ENCODE data around the gene TANGO6. TPM values are rescaled to one million over a fixed set of nuclear protein-coding genes. Genes with fewer than 3 reads are reported as not detected.
"Not testable (repeated sequence)": the region's sequence is repeated elsewhere in the genome, so short reads cannot be mapped to it uniquely, and the experiment has no call there.

Gene TANGO6
- polyA plus RNA-seq, 12 donors, result 4.6 to 23.6 (median 5.7) TPM; not detected in 1

DNA sequence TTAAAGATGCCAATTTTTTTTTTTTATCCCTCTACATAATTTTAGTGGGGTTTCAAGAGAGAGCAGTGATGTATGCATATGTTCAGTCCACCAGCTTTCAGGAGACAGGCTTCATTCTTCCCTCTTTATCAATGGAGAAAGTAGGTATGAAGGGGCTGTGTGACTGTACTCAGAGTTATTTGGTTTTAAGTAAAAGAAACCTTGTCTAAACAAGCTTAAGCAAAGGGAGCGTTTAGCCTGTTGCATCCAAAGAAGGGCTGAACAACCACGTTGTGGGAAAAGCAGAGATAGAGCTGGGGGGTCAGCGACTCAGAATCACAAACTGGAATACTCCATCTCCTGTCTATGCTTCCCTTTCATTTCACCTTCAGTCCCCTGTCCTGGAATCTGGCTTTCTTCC, 211.7 kb downstream of the TANGO6 start:
- no peak for DNase-seq

DNA sequence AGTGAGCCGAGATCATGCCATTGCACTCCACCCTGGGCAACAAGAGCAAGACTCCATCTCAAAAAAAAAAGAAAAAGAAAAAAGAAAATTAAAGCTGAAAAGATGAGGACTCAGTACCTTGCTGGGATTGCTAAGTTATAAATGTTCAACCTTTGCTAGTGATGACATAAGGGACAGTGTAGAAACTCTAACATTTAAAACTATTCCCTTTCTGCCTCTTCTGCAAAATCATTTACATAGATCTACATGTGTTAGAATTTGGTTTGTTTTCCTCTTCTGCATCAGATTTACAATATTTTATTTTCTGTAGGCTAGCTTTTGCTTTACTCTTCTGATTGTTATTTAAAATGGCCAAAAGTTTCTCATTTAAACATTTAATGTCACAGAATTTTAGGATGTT, 212.6 kb downstream of the TANGO6 start:
- DNase-seq, result no peak

DNA sequence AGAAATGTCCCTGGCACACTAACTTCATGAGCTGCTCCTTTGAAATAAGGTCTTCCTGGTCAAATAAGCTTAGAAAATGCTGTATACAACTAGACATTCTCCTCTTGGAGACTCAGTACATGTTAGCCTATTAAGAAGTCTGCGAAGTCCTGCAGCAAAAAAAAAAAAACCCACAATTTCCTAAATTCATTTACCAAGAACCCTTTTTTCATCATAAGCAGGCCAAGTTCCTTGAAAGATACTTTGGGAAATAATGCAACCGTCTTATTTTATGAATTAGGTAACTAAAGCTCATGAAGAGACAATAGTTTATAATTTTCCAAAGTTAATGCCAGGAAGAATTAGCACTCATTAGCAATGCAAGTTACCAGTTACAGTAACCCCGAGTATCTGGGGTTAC, 213.1 kb downstream of the TANGO6 start:
- DNase-seq, result no peak

DNA sequence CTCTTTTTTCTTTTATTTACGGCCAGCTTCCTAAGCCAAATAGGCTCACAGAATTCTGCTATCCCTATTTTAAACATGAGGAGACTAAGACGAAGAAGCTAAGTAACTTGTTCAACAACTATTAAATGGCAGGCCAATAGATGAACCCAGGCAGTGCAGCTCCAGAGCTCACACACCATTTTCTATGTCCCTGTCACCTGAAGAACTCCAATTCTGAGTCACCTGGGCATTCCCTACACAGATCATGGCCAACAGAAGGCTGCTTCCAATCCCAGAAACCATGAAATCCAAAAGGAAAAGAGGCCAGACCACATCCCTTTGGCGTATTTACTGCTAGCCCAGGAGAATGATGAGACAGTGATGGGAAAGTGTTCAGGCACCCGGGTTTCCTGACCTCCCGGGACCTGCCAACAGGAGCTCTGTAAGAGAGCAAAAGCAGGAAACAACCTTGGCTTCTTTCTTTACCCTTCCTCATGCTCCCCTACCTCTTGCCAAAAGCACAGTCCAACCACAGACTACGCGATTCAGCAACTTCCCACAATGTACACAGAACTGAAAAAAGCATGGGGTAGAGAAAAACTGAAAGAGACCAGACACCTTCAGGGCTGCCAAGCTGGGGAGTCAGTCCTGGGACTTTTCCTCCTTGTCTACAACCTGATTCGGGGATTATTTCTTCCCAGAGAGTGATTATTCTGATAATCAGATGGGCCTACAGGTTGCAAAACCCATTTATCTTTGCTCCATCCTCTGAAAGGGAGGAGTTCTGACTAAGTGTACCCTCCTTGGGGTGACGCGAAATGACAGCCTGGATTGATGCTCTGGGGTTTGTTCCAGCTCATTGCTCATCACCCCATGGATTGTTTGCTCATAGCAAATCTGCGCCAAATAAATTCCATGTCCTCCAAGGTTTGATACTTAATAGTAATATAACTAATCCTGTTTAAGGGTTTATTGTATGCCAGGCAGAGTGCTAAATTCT, 214.4 kb downstream of the TANGO6 start:
- DNase-seq, result no peak

DNA sequence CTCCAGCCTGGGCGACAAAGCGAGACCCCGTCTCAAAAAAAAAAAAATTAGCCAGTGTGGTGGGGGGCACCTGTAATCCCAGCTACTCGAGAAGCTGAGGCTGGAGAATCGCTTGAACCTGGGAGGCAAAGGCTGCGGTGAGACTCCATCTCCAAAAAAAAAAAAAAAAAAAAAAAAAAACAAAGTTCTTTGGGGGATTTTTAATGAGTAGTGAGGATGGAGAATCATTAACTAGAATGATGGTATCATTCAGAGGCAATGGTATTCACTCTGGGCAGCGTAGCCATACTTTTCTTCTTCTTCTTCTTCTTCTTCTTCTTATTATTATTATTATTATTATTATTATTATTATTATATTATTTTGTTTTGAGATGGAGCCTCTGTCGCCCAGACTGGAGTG, 220.2 kb downstream of the TANGO6 start:
- DNase-seq, result not testable (repeated sequence)

DNA sequence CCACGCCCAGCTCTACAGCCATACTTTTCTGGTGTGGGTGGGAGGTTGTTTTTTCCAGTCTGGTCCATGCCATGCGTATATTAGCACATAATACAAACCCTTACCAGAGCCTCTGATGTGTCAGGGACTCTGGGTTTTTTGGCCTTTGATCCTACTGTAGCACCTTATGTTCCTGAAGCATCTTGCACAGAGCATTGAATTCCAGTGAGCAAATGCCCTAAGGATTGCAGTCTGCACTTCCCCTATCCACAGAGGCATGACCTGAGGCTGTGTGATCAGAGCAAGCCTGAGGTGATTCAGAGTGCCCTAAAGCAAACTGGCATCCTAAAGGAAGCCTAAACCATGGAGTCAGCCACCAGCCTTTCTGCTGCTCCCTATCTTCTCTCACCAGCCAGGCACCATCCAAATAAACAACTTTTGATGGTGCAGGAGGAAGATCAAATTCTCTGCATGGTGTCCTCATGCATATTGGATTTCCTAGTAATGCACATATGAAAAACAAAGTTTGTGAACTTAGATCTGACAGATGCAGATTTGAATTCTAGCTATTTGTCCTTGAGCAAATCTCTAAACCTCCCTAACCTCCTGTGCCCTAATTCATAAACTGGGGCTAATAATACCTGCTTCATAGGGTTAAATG, 220.9 kb downstream of the TANGO6 start:
- DNase-seq, result no peak

DNA sequence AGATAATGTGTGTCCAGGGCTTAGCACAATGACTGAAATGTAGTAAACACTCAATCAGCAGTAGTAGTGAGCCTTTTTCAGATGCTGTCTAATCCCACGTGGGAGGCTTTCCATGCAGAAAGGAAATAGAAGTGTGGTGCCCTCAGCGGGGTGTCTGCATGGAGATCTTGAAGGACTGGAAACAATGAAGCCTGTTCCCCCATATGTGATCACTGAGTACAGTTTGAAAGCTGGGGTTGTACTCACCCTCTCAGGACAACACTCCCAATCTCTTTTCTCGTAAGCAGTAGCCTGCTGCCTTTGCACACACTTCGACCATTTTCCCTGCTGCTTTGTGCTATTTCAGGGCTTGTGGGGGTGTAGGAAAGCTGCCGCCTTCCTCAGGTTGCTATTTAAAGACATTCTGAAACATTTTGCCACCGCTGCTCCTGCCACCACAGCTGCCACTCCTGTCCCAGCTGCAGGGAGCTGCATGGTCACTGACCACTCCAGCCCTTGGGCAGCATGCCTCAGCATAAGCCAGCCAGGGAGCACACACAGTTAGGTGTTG, 221.5 kb downstream of the TANGO6 start:
- no peak for DNase-seq

DNA sequence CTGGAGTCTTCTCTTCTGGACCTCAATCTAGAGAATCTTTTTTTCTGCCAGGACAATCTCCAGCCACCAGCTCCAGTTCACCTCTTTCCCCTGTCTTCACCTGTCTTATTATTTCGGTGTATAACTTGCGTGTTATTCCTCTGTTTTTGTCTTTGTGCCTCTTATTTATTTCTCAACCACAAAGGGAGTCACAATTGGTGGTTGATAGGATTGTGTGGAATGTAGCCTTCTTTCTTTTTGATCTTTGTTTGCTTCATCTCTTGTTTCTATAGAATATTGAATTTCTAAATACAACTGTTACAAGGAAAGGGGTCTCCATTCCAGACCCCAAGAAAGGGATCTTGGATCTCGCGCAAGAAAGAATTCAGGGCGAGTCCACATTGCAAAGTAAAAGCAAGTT, 226.2 kb downstream of the TANGO6 start:
- DNase-seq, result no peak

DNA sequence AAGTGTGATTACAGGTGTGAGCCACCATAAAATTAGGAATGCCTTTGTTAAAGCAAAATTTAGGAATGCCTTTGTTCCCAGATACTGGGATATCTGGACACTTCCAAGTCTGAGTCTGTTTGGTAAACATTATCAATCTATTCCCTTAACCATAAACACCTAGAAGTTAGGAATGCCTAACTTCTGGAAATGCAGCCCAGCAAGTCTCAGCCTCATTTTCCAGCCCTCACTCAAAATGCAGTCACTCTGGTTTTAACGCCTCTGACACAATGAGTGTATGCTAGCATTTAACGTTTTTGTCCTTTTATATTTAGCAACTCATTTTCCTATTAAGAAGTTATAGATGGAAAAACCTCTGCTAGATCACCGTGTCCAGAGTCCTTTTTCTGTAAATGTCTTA, 227.7 kb downstream of the TANGO6 start:
- DNase-seq, result no peak

DNA sequence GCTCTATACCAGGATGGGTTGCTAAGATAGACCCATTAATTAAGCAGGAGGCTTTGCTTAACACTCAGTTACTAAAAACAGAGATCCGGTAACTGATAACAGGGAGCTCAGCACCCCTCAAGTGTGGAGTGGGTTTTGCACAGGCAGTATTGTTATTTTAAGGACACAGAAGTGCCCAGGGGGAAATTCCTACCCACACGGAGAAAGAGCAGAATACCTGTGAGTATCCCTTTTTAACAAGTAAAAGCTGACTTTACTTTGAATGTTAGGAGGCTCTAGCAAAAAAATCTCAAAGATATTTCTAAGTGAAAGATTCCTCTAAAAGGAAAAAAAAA, 229.3 kb downstream of the TANGO6 start:
- DNase-seq, result no peak

DNA sequence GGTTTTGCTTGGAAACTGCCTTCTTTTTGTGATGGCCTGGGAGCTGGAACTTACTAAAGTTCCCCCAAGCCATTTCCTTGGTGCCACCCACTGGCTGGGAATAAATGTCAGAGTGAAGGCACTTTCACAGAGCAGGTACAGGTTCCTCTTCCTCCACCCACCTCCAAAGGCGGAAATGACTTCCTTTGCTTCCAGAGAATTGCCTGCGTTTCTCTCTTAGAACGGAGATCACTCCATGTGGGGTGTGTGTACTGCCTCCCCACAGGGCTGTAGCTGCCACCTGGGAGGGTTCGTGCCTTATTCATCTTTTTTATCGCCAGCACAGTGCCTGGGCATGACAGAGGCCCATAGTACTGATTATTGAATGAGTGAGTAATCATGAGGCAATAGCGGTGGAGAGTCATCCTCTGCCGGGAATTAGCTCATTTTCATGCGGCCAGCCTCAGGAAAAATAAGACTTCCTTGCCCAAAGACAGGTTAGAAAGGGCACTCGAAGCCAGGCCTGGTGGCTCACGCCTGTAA, 229.9 kb downstream of the TANGO6 start:
- DNase-seq, result no peak

DNA sequence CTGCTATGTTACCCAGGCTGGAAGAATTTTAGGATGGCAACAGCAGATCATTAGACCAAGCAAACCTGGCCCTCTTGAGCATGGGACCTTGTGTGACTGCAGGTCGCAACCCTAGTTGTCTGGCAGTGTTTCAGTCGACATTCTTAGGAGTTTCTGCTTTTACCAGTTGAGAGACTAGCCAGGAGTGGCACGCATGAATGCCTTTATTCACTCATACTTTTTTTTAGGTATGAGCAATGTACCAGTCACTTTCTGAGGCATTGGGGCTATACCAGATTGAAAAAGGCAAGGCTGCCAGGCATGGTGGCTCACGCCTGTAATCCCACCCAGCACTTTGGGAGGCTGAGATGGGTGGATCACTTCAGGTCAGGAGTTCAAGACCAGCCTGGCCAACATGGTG, 233.9 kb downstream of the TANGO6 start:
- no peak for DNase-seq

DNA sequence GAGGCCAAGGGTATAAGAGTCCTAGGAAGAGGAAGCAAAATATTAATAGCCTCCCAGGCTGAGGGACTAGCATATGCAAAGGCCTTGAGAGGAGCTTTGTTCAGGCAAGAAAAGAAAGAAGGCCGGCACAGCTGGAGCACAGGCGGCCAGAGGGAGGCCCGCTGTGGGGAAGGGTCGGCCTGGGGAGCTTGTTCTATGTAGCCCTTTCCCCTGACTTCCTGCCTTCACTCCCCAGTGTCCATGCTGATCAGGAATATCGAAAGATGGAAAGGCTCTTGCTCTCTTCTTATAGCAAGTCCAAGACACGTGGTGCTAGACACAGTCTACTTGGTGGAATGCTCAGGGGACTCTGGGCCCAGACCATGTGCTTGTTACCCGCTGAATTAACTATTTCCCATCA, 234.7 kb downstream of the TANGO6 start:
- DNase-seq, result no peak

DNA sequence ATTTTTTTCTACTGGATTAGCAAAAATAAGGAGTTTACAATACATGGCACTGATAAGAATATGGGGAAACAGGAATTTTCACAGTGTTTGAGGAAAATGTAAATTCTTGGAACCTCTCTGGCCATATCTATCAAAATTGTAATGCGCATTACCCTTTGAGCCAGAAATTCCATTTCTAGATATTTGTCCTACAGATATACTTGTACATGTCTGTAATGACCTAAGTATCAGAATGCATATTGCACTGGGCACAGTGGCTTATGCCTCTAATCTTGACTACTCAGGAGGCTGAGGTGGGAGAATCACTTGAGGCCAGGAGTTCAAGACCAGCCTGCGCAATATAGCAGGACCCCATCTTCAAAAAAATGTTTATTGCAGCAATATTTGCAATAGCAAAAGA, 236.4 kb downstream of the TANGO6 start:
- no peak for DNase-seq

DNA sequence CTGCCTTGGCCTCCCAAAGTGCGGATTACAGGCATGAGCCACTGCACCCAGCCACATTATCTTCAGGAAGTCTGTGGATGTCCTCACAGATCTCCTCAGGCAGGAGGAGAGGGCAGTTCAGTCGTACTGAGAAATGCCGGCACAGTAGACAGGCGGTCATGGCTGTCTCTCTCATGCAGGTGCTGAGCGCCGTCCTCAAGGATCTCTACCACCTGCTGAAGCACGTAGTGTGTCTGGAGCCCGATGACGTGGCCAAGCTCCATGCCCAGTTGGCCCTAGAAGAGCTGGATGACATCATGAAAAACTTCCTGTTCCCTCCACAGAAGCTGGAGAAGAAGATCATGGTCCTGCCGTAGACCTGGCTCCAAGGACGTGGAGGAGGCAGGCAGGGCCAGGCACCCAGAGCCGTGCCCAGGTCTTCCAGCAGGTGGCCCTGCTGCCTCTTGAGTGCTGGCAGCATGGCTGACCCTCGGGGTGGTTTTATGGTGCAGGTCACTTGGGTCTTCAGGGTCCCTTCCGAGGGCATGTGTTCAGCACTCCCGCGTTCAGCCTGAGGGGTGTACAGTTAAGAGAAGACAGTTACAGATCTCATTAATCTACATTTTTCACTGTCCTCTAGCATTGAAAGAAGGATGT, 240.1 kb downstream of the TANGO6 start:
- no peak for DNase-seq

DNA sequence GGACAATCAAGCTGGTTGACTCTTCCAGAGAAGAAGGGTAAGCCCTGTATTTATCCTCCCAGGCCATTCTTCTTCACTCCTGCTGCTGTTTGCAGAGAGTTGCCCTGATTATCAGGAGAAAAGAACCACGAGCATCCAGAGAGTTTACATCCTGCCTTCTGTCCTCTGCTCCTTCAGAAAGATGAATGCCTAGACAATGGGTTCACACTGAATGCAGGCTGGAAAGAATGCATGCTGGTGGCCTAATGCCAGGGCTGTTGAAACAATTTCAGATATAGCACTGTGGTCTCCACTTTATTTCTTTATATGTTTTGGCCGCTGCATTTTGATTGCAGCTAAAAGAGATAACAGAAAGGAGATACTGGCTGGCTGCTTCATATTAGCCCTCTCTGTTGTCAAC, 241.0 kb downstream of the TANGO6 start:
- no peak for DNase-seq

DNA sequence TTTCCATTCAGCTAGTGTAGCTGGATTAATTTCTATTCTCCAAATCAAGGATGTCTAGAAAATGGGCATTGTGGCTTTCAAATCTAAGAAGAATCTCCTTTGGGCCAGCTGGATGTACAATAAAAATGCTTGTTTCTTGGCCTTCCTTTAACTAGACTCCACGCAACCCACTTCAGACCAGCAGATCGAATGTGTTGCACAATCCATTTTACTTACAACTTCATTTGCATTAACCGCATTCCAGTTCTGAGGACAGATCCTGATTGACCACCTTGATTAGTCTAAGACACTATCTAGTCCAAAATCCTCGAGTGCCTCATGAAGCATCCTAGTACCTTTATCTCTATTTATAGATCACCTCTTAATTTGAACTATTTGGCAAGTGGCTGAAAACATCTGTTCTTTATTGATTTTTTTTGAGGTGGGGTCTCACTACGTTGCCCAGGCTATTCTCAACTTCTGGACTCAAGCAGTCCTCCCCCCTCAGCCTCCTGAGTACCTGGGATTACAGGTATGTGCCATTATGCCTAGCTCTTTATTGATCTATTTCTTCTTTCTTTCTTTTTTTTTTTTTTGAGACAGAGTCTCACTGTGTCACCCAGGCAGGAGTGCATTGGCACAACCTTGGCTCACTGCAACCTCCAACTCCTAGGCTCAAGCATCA, 241.8 kb downstream of the TANGO6 start:
- no peak for DNase-seq

DNA sequence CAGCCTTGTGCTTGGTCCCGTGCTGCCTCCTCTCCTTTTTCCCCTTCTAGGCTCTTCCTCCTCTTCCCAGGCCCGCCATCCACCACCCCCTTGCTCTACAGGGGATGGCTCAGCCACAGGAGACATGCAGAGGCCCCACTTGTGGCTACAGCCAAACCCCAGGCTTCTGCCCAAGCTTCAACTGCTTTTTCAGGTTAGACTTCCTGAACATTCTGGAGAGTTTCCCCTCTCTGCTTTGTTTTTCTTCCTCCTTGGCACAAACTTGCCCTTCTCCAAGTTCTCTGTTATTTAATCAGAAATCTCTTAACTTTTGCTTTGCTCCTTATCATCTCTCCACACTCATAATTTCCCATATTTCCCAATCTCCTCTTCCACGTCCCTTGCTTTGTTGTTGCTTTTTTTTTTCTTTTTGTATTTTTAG, 243.8 kb downstream of the TANGO6 start:
- DNase-seq, result no peak

DNA sequence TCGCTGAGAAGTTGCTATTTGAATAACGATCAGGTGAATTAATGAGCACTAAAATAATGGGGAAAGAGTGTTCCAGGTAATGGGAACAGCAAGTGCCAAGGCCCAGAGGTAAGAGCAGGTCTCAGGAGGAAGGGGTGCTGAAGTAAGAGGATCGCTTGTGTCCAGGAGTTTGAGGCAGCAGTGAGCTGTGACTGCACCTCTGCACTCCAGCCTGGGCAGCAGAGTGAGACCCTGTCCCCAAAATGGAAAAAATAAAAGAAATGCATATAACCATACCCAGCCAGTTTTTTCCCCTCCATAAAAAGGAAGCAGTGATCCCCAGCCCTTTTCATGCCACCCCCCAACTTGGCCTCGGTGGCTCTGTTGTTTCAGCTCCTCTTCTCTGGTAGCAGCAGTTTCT, 245.4 kb downstream of the TANGO6 start:
- no peak for DNase-seq

DNA sequence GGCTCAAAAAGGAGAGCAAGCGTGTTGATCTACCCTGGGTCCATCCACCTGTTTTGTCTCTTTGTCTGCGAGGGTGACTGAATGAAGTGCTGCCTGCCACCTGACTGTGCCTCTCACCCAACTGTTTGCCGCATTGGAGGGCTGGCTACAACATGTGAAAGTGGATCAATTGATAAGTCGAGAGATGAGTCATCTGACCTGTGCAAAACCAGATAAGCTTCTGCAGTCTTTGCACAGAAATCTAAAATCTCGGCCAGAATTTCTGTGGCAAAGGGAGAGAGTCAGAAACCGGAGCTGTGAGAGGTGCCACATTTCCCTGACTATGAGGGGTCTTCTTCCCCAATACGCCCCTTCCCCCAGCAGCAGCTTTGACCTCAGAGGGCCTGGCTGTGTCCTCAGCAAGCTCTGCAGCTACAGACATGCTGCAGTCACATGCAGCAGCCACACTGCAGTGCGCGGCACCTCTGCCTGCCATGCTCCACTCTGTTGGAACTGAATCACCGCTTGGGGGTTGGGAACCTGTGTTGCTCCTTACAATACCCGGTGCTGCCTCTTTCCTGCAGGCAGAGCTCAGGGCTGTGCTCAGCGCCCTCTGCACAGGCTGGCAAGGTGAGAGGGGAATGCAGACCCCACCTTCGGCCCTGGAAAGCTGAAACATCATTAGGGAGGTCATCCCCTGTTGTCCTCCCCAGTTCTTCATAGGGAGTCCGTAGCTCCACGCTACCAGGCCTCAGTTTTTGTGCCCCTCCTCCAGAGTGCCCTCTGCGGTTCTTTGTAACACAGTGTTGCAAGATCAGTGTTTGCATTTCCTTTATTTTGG, 246.0 kb downstream of the TANGO6 start:
- DNase-seq, result no peak

DNA sequence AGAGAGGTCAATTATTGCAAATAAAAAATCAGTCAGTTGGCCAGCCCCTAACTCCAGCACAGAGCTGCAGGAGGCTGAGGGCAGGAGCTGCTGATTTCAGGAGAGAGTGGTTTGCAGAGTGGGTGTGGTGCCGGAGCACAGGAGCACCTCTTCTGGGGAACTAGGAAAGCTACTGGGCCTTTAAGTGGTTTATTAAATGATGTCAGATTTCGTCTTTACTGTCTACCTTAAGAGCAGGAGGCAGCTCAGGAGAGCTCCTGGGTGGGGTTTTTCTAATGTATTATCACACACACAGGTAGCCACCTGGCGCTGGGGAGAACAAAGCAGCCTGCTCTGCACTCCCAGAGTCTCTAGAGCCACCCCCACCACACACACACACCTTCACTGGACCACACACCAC, 250.6 kb downstream of the TANGO6 start:
- DNase-seq, result no peak
